ENCODE measurements around the gene OR6C1. TPM values are rescaled to one million over a fixed set of nuclear protein-coding genes. Genes with fewer than 3 reads are reported as not detected.
"Not testable (repeated sequence)": the region's sequence is repeated elsewhere in the genome, so short reads cannot be mapped to it uniquely, and the experiment has no call there.

The OR6C1 gene
- total RNA-seq = not detected

GRCh38 chr12:55314043-55314442 is at the start of gene OR6C1:
TSS of gene OR6C1 (plus strand) at chr12:55314343. CDS start at chr12:55320600, 6,257 bp downstream.
- no peak for DNase-seq

DNA sequence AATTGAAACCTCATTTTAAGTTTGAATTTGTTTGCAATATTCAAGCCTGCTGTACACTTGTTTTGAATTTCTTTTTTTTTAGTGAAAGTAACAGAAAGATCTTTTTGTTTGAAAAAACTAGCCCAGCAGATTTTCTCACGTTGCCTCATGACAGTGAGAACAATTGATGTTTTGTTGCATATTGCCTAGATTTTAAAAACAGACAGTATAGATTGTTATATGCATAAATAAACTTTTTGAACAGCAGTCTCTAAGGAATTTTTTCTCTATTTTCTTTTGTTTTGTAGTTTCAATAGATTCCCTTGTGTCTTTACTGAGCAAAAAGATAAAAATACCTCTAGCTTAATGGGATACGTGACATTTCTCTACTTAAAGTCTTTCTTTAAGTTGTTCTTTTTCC is 33.2 kb upstream of the OR6C1 start:
- DNase-seq = no peak

DNA sequence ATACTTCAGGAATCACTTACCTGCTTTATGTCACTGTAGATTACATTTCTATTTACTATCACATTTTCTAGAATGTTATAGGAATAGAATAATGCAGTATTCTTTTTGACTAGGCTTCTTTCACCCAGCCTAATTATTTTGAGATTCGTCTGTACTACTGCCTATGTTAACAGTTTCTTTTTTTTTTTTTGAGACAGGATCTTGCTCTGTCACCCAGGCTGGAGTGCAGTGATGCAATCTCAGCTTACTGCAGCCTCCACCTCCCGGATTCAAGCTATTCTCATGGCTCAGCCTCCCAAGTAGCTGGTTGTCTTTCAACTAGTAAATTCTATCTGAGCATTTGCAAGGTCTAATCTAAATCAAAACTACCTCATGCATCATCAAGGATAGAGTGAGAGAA is 24.1 kb upstream of the OR6C1 start:
- no peak for DNase-seq

- DNase-seq = no peak
These were observed 17.7 kb upstream of the OR6C1 start, which contains the start of gene OR6C6 for GRCh38 chr12:55296469-55296868. TSS of gene OR6C6 (minus strand) at chr12:55296569. CDS start at chr12:55295232, 1,337 bp downstream.

GRCh38 chr12:55320201-55320600 is 6.1 kb downstream of the OR6C1 start:
- DNase-seq = no peak

- DNase-seq = not testable (repeated sequence)
These were observed 11.7 kb downstream of the OR6C1 start for GRCh38 chr12:55325801-55326200.

GRCh38 chr12:55330446-55330845 is 16.3 kb downstream of the OR6C1 start, which contains the start of gene OR6C3:
TSS of gene OR6C3 (plus strand) at chr12:55330746. CDS start at chr12:55331701, 955 bp downstream.
- DNase-seq = no peak

DNA sequence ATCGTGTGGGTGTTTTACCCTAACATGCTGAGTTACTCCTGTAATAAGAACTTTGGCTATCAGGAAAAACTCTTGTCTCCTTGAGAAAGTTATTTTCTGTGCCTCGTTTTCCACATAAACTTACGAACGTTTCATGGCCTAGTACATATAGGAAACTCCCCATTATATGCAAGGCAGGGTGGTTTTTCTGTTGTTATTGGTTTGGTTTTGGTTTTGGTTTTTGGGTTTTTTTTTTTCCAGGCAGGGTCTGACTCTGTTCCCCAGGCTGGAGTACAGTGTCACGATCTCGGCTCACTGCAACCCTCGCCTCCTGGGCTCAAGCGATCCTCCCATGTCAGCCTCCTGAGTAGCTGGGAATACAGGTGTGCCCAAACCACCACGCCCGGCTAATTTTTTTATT is 21.9 kb downstream of the OR6C1 start:
- no peak for DNase-seq

DNA sequence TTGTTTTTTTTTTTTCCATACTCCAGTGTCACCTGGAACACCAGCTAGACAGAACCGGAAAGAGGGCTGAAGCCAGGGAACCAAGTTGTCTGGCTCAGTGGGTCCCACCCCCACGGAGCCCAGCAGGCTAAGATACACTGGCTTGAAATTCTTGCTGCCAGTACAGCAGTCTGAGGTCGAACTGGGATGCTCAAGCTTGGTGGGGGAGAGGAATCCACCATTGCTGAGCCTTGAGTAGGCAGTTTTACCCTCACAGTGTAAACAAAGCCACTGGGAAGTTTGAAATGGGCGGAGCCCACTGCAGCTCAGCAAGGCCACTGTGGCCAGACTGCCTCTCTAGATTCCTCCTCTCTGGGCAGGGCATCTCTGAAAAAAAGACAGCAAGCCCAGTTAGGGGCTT is 41.2 kb downstream of the OR6C1 start:
- not testable (repeated sequence) for DNase-seq

- DNase-seq = no peak
These were observed 48.5 kb downstream of the OR6C1 start, which contains the start of gene OR6C75 for GRCh38 chr12:55362675-55363074. TSS of gene OR6C75 (plus strand) at chr12:55362975. CDS start at chr12:55365111, 2,136 bp downstream.

GRCh38 chr12:55365086-55365485 is 50.9 kb downstream of the OR6C1 start:
- DNase-seq = no peak

Other genes starting within 250 kb of the OR6C1 start
- gene OR9K2, start 187.9 kb upstream of the OR6C1 start, total RNA-seq = not detected
- gene OR10A7, start 93.3 kb upstream of the OR6C1 start, total RNA-seq = not detected
- not detected for gene OR6C74, start 69.7 kb upstream of the OR6C1 start, total RNA-seq
- not detected for gene OR6C6, start 17.8 kb upstream of the OR6C1 start, total RNA-seq
- not detected for gene OR6C3, start 16.4 kb downstream of the OR6C1 start, total RNA-seq
- not detected for gene OR6C75, start 48.6 kb downstream of the OR6C1 start, total RNA-seq
- gene OR6C65, start 86.2 kb downstream of the OR6C1 start, total RNA-seq = not detected
- not detected for gene OR6C76, start 111.9 kb downstream of the OR6C1 start, total RNA-seq
- gene OR6C2, start 129.7 kb downstream of the OR6C1 start, total RNA-seq = not detected
- gene OR6C70, start 155.8 kb downstream of the OR6C1 start, total RNA-seq = not detected
- gene OR6C68, start 178.0 kb downstream of the OR6C1 start, total RNA-seq = not detected
- not detected for gene OR6C4, start 235.3 kb downstream of the OR6C1 start, total RNA-seq